K562 (cell line): Measurements from ENCODE around the gene TMEM92. TPM values are rescaled to one million over a fixed set of nuclear protein-coding genes. Genes with fewer than 3 reads are reported as not detected.

Source experiments
- ATAC-seq: fragments of 200-7000 bp; cut with Tn5 transposase; 3 replicates; pipeline ENCODE4 v1.9.1; 2020; ENCODE audit warnings: moderate library complexity
- BruUV-seq: library from RNA; stranded (reverse); fragments of 400-500 nt; replicated peaks from 2 replicates; lab custom pipeline; 2021; lab: Mats Ljungman, UMichigan
- CTCF ChIA-PET: fragments of 300-600 bp; formaldehyde crosslinking; extraction: SDS; loops from one replicate; lab custom pipeline; 2021; ENCODE audit warnings: low intra/inter-chr PET ratio; lab: Yijun Ruan, JAX
- POLR2A ChIA-PET: fragments of 300-600, 350-650 bp; sonication (Branson Sonifier 250); formaldehyde crosslinking; extraction: SDS; loops from one replicate; lab custom pipeline; 2021; ENCODE audit warnings: antibody characterized with exemption, inconsistent platforms; lab: Yijun Ruan, JAX
- DNase-seq, 4 experiments: peaks; one replicate each; pipeline versions ENCODE4 v3.0.0 to v3.0.0-alpha.2; 2011 to 2018; ENCODE audit warnings: low spot score in 3 of 4, mixed read lengths in 3 of 4; ENCODE audit errors: extremely low read depth in 1 of 4
- FAIRE-seq: peaks from 2 replicates; lab custom pipeline; 2011; peaks lifted over from hg19 to GRCh38; lab: Jason Lieb, UNC
- H2AFZ ChIP-seq: 2 replicates; pipeline ENCODE4 v1.6.0; 2011; ENCODE audit warnings: low read depth, low read length, control low read depth, inconsistent platforms
- H3K27ac ChIP-seq: fragments of 200-600 bp; 3 replicates; pipeline ENCODE4 v1.8.0; 2011; ENCODE audit warnings: low read depth, mild to moderate bottlenecking, control low read depth, inconsistent platforms, low read length, moderate library complexity, mixed read lengths; ENCODE audit errors: extremely low read depth
- H3K27me3 ChIP-seq, 2 experiments: fragments of 300-600 bp in 1 of 2; 2 replicates in 1 of 2; 3 replicates in 1 of 2; pipeline versions ENCODE4 v1.6.0 to v1.8.0; 2011; ENCODE audit warnings: inconsistent platforms in 2 of 2, low read length in 2 of 2, mild to moderate bottlenecking in 1 of 2, mixed read lengths in 1 of 2, moderate library complexity in 1 of 2; ENCODE audit not compliant: control insufficient read depth in 2 of 2, insufficient read depth in 2 of 2
- H3K36me3 ChIP-seq: fragments of 300-600 bp; 3 replicates; pipeline ENCODE4 v1.8.0; 2011; ENCODE audit warnings: mild to moderate bottlenecking, low read length, inconsistent platforms; ENCODE audit not compliant: control insufficient read depth, insufficient read depth
- H3K4me1 ChIP-seq, 2 experiments: fragments of 200-600 bp in 1 of 2; replicated peaks in 1 of 2; 2 replicates in 1 of 2; 3 replicates in 1 of 2; pipeline versions ENCODE4 v1.5.1 to v1.8.0; 2011; ENCODE audit warnings: inconsistent platforms in 2 of 2, low read length in 2 of 2, mild to moderate bottlenecking in 1 of 2, mixed read lengths in 1 of 2, moderate library complexity in 1 of 2; ENCODE audit not compliant: control insufficient read depth in 2 of 2, insufficient read depth in 2 of 2
- H3K4me2 ChIP-seq: 2 replicates; pipeline ENCODE4 v1.6.1; 2011; ENCODE audit warnings: low read length, control low read depth, inconsistent platforms, mixed read lengths; ENCODE audit not compliant: insufficient read depth
- H3K4me3 ChIP-seq: fragments of 200-600 bp; sonication (generic), shearing (Covaris generic); 2 replicates; pipeline ENCODE4 v1.5.1; 2016; ENCODE audit warnings: control low read depth, inconsistent platforms
- H3K79me2 ChIP-seq: fragments of 200-600 bp; 3 replicates; pipeline ENCODE4 v1.8.0; 2011; ENCODE audit warnings: low read length, inconsistent platforms; ENCODE audit not compliant: control insufficient read depth, insufficient read depth
- H3K9ac ChIP-seq, 2 experiments: 2 replicates each; pipeline versions ENCODE4 v1.6.0 to v1.6.1; 2011; ENCODE audit warnings: low read depth in 2 of 2, low read length in 2 of 2, control low read depth in 1 of 2, inconsistent platforms in 1 of 2, mild to moderate bottlenecking in 1 of 2, mixed read lengths in 1 of 2; ENCODE audit not compliant: insufficient read depth in 1 of 2
- H3K9me1 ChIP-seq: one replicate; pipeline ENCODE4 v1.6.0; 2011; ENCODE audit warnings: inconsistent platforms, mild to moderate bottlenecking, low read length, moderate library complexity; ENCODE audit not compliant: control insufficient read depth, insufficient read depth
- H3K9me3 ChIP-seq: replicated peaks from 2 replicates; pipeline ENCODE4 v1.5.1; 2011; ENCODE audit warnings: low read depth, low read length, inconsistent platforms; ENCODE audit not compliant: control insufficient read depth, insufficient read depth
- H4K20me1 ChIP-seq: replicated peaks from 2 replicates; pipeline ENCODE4 v1.6.1; 2011; ENCODE audit warnings: low read length, inconsistent platforms, mixed read lengths; ENCODE audit not compliant: control insufficient read depth, insufficient read depth
- ARID1B ChIP-seq: fragments of 450-650 bp; IDR thresholded peaks from 2 replicates; pipeline ENCODE4 v1.6.1; 2016; ENCODE audit warnings: antibody characterized with exemption, mild to moderate bottlenecking, inconsistent platforms
- BCOR ChIP-seq: fragments of 450-650 bp; IDR thresholded peaks from 2 replicates; pipeline ENCODE4 v1.6.1; 2016
- CREBBP ChIP-seq: IDR thresholded peaks from one replicate; pipeline ENCODE4 v1.6.1; 2012; ENCODE audit warnings: low read depth, mild to moderate bottlenecking, control low read depth, inconsistent platforms, low read length
- E2F1 ChIP-seq: sonication (generic); formaldehyde crosslinking; IDR thresholded peaks from 2 replicates; pipeline ENCODE4 v1.8.1; 2023; ENCODE audit warnings: mild to moderate bottlenecking, missing genetic modification reagents, moderate library complexity
- EP300 ChIP-seq: IDR thresholded peaks from 2 replicates; pipeline ENCODE4 v1.6.1; 2012; ENCODE audit warnings: low read length, improper control_type of control experiment
- FOXK1 ChIP-seq: sonication (generic); formaldehyde crosslinking; IDR thresholded peaks from 2 replicates; pipeline ENCODE4 v1.8.0; 2022; ENCODE audit warnings: missing genetic modification reagents, mild to moderate bottlenecking, borderline replicate concordance
- GTF2E2 ChIP-seq: fragments of 200-800 bp; sonication (Bioruptor generic); IDR thresholded peaks from 2 replicates; pipeline ENCODE4 v1.6.1; 2016; ENCODE audit warnings: missing genetic modification characterization, missing compliant biosample characterization
- MEF2A ChIP-seq: IDR thresholded peaks from 2 replicates; pipeline ENCODE4 v1.6.1; 2011; ENCODE audit warnings: low read depth, mild to moderate bottlenecking, low read length, moderate library complexity; ENCODE audit not compliant: control insufficient read depth
- MTA2 ChIP-seq: fragments of 450-650 bp; IDR thresholded peaks from 2 replicates; pipeline ENCODE4 v1.6.1; 2016; ENCODE audit warnings: low read depth
- SMARCA5 ChIP-seq: fragments of 450-650 bp; IDR thresholded peaks from 2 replicates; pipeline ENCODE4 v1.6.1; 2016
- SOX6 ChIP-seq: fragments of 450-650 bp; IDR thresholded peaks from 2 replicates; pipeline ENCODE4 v1.6.1; 2014; ENCODE audit warnings: mild to moderate bottlenecking
- TRIM25 ChIP-seq: fragments of 450-650 bp; IDR thresholded peaks from 2 replicates; pipeline ENCODE4 v1.7.0; 2016; ENCODE audit warnings: borderline replicate concordance
- ZNF12 ChIP-seq: sonication (generic); formaldehyde crosslinking; IDR thresholded peaks from 2 replicates; pipeline ENCODE4 v1.4.0; 2020; ENCODE audit warnings: mild to moderate bottlenecking, missing genetic modification reagents
- ZNF212 ChIP-seq: fragments of 450-650 bp; formaldehyde crosslinking; IDR thresholded peaks from 2 replicates; pipeline ENCODE4 v1.4.0; 2020; ENCODE audit warnings: mild to moderate bottlenecking
- ZNF76 ChIP-seq: fragments of 250-450 bp; sonication (Bioruptor Pico); IDR thresholded peaks from 2 replicates; pipeline ENCODE4 v1.4.0; 2020; ENCODE audit warnings: mild to moderate bottlenecking, moderate library complexity, borderline replicate concordance
- WGBS: fragments of 100-300 bp; shearing (Covaris generic); methylation state at CpG from one replicate; pipeline ENCODE4 v1.1.6; 2016; ENCODE audit warnings: low coverage, mixed read lengths; ENCODE audit not compliant: insufficient coverage; ENCODE audit errors: missing lambda C conversion rate; 5-methylcytosine and 5-hydroxymethylcytosine counted together
- in situ Hi-C: fragments of 300-500 bp; cut with MboI; formaldehyde crosslinking; loops from 4 replicates; pipeline ENCODE4 v1.15.0; 2018; ENCODE audit warnings: inconsistent platforms, mixed read lengths
- intact Hi-C: fragments of 100-400 bp; cut with micrococcal nuclease; formaldehyde crosslinking; loops from 2 replicates; pipeline ENCODE4 v1.14.2; 2022
- polyA plus RNA-seq, 8 experiments: library from polyadenylated mRNA; depleted of rRNA in 4 of 8; stranded (reverse) in 5 of 8; unstranded in 3 of 8; fragments of >200 nt; fragmentation: Nextera tagmentation in 2 of 8; fragmentation: Illumina TruSeq in 1 of 8; extraction: Ambion mirVana in 2 of 8; extraction: Trizol in 1 of 8; gene quantifications; 2 replicates each; pipeline versions ENCODE4 v1.2.1 to v1.2.3, GENCODE V29; 2011 to 2014; ENCODE audit warnings: inconsistent platforms in 1 of 8, missing spikeins in 1 of 8
- total RNA-seq, 7 experiments: library from RNA; depleted of rRNA in 6 of 7; stranded (reverse); fragments of >200 nt in 6 of 7; fragmentation: Illumina TruSeq in 2 of 7; extraction: Trizol in 2 of 7; gene quantifications; 2 replicates each; pipeline versions ENCODE4 v1.2.1 to v1.2.3, GENCODE V29; 2011 to 2021; ENCODE audit warnings: low replicate concordance in 1 of 7
- TF ChIP-seq, protein P1 (sequence below): sonication (generic); formaldehyde crosslinking; IDR thresholded peaks from 2 replicates; pipeline ENCODE4 v1.8.0; 2022; ENCODE audit warnings: missing genetic modification reagents, mild to moderate bottlenecking, borderline replicate concordance

TMEM92 gene
- total and polyA plus RNA-seq, 9 of the 15 experiments (the other 6 are each of a cell fraction or from before 2014, with no cell fraction given) = 0.14 to 2.1 (median 0.40) TPM

DNA sequence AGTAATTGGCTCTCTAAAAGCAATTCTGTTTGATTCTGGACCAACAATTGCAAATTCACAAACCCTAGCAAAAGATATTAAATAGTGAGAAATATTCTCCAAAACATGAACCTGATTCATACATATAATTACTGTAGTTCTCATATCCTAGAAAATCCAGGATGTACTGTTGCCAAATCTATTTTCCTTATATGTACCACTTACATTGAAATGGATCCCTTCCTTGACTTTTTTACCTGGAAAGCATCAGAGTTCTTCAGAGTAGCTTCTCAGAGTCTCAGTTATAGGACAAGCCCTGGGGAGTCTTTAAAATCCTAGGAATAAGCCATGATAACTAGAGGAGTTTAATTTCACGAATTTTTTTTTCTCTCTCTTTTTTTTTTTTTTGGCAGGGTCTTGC is 16.7 kb downstream of the TMEM92 start:
- H3K4me3 ChIP-seq = no peak overlapping the region
- intact Hi-C loops (loop anchor here (10.0 kb wide), 1 partner anchor 184 kb away; the partner anchor contains the start of gene RSAD1), in situ Hi-C loops (loop anchor here (5.0 kb wide), 1 partner anchor 194 kb away; the partner anchor contains the start of gene PDK2)
- no CpG with 5 or more reads among the region's 1 CpG for WGBS
- H3K36me3 ChIP-seq = no peaks in the 10 kb centered on the region
- DNase-seq (no peak), ATAC-seq (no peak), FAIRE-seq (no peak)
- H3K9me1 ChIP-seq = no peaks in the 10 kb centered on the region
- H3K27ac ChIP-seq = no peak overlapping the region
- BruUV-seq = no TSS peak
- POLR2A ChIA-PET = interaction anchor here (0.7 to 1.0 kb wide), 2 partner anchors 8 to 23 kb away, joined by 3 read pairs; no protein-coding TSS in a partner anchor
- H3K79me2 ChIP-seq = no peaks in the 10 kb centered on the region
- no peak overlapping the region for H3K9ac ChIP-seq
- peaks cover 0 to 14% of the 10 kb centered on the region in 2 experiments; a peak in 3 of 5 replicates for H3K4me1 ChIP-seq
- H4K20me1 ChIP-seq = no peaks in the 10 kb centered on the region
- no peak overlapping the region for H2AFZ ChIP-seq
- H3K27me3 ChIP-seq = peaks cover 2 to 32% of the 10 kb centered on the region in 2 experiments; a peak in 3 of 5 replicates
- no peak overlapping the region for H3K4me2 ChIP-seq
- H3K9me3 ChIP-seq = no peaks in the 10 kb centered on the region
- CTCF ChIA-PET = no interaction called here
- TF ChIP-seq SMARCA5 (no peak), E2F1 (CRISPR knock-in tag) (no peak), TRIM25 (no peak), CREBBP (no peak), FOXK1 (CRISPR knock-in tag) (no peak), ARID1B (no peak), EP300 (no peak), ZNF76 (CRISPR knock-in tag) (no peak), ZNF212 (CRISPR knock-in tag) (no peak), MEF2A (no peak), BCOR (no peak), MTA2 (no peak), ZNF12 (CRISPR knock-in tag) (no peak), GTF2E2 (tag) (no peak), SOX6 (no peak)
- TF ChIP-seq, protein P1, sequence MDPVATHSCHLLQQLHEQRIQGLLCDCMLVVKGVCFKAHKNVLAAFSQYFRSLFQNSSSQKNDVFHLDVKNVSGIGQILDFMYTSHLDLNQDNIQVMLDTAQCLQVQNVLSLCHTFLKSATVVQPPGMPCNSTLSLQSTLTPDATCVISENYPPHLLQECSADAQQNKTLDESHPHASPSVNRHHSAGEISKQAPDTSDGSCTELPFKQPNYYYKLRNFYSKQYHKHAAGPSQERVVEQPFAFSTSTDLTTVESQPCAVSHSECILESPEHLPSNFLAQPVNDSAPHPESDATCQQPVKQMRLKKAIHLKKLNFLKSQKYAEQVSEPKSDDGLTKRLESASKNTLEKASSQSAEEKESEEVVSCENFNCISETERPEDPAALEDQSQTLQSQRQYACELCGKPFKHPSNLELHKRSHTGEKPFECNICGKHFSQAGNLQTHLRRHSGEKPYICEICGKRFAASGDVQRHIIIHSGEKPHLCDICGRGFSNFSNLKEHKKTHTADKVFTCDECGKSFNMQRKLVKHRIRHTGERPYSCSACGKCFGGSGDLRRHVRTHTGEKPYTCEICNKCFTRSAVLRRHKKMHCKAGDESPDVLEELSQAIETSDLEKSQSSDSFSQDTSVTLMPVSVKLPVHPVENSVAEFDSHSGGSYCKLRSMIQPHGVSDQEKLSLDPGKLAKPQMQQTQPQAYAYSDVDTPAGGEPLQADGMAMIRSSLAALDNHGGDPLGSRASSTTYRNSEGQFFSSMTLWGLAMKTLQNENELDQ (CRISPR knock-in tag) = no peak
- TF ChIP-seq, all 486 proteins: peak for 0
